Esophagus muscularis mucosa (tissue), 4 donors: Measurements from ENCODE around the gene REL.

Source experiments
- EP300 ChIP-seq: sonication (generic); formaldehyde crosslinking; IDR thresholded peaks from one replicate; pipeline ENCODE4 v1.6.1; 2017; ENCODE audit warnings: antibody characterized with exemption
- POLR2A ChIP-seq: fragments of 450-650 bp; IDR thresholded peaks from one replicate; pipeline ENCODE4 v1.6.1; 2017; ENCODE audit warnings: antibody characterized with exemption, moderate library complexity, mild to moderate bottlenecking, low read depth
- POLR2AphosphoS5 ChIP-seq, 2 donors: sonication (generic); formaldehyde crosslinking; IDR thresholded peaks; one replicate each; pipeline ENCODE4 v1.6.1; 2017; ENCODE audit warnings: antibody characterized with exemption in 2 of 2
- TF ChIP-seq, protein P1 (sequence below), 3 experiments: fragments of 200-600 bp in 2 of 3; fragments of 450-650 bp in 1 of 3; sonication (generic) in 2 of 3; IDR thresholded peaks; one replicate each; pipeline ENCODE4 v1.5.1; 2017 to 2019; ENCODE audit warnings: antibody characterized with exemption in 3 of 3, mild to moderate bottlenecking in 2 of 3, moderate library complexity in 1 of 3

DNA sequence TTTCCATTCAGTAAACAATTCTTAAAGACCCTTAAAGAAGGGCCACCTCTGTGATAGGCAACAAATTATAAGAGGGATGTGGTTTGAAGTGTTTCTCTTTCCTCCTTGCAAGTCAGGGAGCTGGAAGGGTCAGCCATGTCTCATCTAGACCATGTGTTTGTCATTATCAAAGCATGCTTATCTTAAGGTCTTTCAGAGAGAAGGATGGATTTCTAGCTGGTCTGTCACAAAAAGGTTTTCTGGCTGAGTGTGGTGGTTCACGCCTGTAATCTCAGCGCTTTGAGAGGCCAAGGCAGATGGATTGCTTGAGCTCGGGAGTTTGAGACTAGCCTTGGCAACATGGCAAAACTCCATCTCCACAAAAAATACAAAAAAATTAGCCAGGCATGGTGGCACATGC, 77.0 kb downstream of the REL start:
- TF ChIP-seq EP300 (no peak), POLR2A (no peak), POLR2AphosphoS5 (IDR thresholded peaks at IDR 0.05) (no peak)
- TF ChIP-seq, protein P1, sequence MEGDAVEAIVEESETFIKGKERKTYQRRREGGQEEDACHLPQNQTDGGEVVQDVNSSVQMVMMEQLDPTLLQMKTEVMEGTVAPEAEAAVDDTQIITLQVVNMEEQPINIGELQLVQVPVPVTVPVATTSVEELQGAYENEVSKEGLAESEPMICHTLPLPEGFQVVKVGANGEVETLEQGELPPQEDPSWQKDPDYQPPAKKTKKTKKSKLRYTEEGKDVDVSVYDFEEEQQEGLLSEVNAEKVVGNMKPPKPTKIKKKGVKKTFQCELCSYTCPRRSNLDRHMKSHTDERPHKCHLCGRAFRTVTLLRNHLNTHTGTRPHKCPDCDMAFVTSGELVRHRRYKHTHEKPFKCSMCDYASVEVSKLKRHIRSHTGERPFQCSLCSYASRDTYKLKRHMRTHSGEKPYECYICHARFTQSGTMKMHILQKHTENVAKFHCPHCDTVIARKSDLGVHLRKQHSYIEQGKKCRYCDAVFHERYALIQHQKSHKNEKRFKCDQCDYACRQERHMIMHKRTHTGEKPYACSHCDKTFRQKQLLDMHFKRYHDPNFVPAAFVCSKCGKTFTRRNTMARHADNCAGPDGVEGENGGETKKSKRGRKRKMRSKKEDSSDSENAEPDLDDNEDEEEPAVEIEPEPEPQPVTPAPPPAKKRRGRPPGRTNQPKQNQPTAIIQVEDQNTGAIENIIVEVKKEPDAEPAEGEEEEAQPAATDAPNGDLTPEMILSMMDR (IDR thresholded peaks at IDR 0.05) = no peak
